Mononuclear cell (primary cell): ENCODE results near the gene CNBD2. TPM values are rescaled to one million over a fixed set of nuclear protein-coding genes. Genes with fewer than 3 reads are reported as not detected.
"Not testable (repeated sequence)": the region's sequence is repeated elsewhere in the genome, so short reads cannot be mapped to it uniquely, and the experiment has no call there.

Experiments
- H3K27me3 ChIP-seq: 2 replicates; pipeline ENCODE4 v1.6.0; 2011; ENCODE audit warnings: low read length, control low read depth; ENCODE audit not compliant: insufficient read depth
- H3K4me1 ChIP-seq: 2 replicates; pipeline ENCODE4 v1.5.1; 2011; ENCODE audit warnings: mild to moderate bottlenecking, low read length, control low read depth; ENCODE audit not compliant: insufficient read depth
- H3K4me3 ChIP-seq: 2 replicates; pipeline ENCODE4 v1.5.1; 2011; ENCODE audit warnings: mild to moderate bottlenecking, low read length, moderate library complexity
- H3K9me3 ChIP-seq: 2 replicates; pipeline ENCODE4 v1.5.1; 2011; ENCODE audit warnings: low read depth, mild to moderate bottlenecking, control low read depth, low read length
- total RNA-seq: library from RNA; depleted of rRNA; stranded (reverse); fragments of >200 nt; gene quantifications from one replicate; pipeline ENCODE4 v1.2.3, GENCODE V29; 2012

CNBD2 gene
- total RNA-seq = 11.3 TPM

DNA sequence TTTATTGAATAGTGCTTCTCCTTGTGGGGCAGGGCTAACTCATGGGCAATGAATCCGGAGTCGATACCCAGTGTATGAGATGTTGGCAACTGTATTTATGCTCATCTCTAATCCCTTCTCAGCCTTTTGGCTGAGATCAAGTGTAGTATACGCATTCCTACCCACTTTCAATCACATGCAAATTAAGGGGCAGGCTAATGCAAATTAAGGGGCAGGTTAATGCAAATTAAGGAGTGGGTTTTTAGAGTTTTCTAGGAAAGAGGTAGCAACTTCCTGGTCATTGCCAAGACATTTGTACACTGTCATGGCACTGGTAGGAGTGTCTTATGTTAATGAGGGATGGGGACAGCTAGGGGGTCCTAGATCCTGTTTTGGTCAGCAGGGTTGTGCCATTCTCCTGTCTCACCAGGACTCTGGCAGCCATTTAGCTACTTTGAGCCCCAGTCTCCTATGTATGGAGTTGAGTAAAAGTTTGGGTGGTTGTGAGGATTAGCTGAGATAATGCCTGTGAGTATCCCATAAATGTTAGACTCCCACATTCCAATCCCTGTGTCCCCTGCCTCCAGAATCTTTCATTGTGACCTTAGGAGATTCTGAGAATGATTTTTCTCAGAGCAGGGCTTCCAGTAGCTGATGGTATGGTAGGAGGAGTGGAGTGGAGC, at the start of gene CNBD2:
CNBD2 (plus strand) TSS at position 612 of the 662 bp plus-strand sequence. CDS start 173 bp downstream, outside the sequence.
- Histone ChIP-seq H3K4me1 (no peaks in the 10 kb centered on the region), H3K9me3 (no peaks in the 10 kb centered on the region), H3K27me3 (no peaks in the 10 kb centered on the region), H3K4me3 (no peak within 1 kb of the TSS)

DNA sequence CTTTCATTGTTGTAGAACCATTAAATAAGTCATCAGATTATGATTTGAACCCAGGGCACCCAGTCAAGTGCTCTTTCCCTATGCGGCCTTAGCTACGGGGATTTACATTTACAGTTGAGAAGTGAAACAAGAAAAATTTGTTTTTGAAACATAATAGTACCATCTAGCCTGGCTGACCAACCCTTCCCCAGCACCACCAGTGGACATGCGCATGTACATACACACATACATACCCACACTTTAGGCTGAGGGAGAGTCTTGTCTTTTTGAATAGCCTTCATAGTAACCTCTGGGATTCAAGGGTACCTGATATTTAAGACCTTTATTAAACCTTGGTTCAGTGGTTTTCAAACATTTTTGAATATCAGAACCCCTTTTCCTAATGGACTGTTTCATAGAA, 47.9 kb upstream of the CNBD2 start:
- Histone ChIP-seq H3K27me3 (no peaks in the 10 kb centered on the region), H3K9me3 (no peaks in the 10 kb centered on the region), H3K4me3 (no peak overlapping the region), H3K4me1 (no peaks in the 10 kb centered on the region)

DNA sequence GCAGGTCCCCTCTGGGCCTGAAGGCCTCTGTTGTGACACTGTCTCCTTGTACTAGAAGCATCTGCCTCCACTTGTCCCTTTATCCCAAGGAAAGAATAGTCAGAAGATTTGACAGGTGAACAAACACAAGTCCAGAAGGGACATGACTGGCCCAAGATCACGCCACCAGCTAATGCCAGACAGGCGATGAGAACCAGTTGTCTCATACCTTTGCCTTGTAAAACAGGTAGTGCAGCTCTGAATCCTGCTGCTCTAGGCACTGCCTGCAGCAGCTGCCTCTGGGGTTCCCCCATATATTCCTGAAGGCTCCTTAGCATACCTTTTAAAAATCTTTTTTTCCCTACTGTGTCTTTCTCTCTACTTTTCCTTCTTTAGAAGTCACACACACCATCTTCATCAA, 39.1 kb upstream of the CNBD2 start:
- Histone ChIP-seq H3K4me3 (no peak overlapping the region), H3K27me3 (no peaks in the 10 kb centered on the region), H3K4me1 (no peaks in the 10 kb centered on the region), H3K9me3 (no peaks in the 10 kb centered on the region)

DNA sequence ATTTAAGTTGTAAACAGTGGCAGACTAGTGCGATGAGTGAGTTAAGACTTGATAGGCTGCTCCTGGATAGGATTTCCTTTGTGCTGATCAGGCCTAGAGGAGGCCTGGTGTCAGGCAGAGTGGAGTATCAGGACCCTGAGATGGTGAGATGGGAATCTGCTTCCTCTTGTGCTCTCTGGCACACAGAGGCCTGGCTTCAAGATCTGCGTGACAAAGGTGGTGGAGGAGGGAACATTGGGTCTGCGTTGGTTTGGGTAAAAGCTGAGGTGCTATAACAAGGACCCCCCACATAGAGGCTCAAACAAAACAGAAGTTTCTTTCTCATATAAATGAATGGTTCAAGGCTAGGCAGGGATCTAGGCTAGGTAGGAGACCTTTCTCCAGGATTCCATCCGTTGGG, 34.3 kb upstream of the CNBD2 start:
- Histone ChIP-seq H3K4me3 (no peak overlapping the region), H3K27me3 (no peaks in the 10 kb centered on the region), H3K9me3 (no peaks in the 10 kb centered on the region), H3K4me1 (no peaks in the 10 kb centered on the region)

DNA sequence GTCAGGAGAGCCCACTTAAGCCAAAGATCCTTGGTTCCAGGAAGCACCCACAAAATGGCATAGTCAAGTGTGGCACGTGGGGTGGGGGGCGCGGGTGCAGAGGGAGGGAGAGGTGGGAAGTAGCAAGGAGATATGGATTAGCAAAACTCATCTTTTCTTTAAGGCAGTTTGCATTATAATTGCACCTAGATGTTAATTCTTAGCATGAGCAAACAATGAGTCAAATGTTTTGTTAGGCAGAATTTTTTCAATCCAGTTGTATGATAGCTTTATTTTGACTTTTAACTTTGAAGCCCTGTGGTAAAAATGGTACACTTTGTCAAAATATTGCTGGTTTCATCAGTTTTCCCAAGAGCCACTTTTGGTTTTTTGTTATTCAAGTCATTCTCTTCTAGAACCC, 29.1 kb upstream of the CNBD2 start:
- Histone ChIP-seq H3K4me1 (no peaks in the 10 kb centered on the region), H3K4me3 (no peak overlapping the region), H3K27me3 (no peaks in the 10 kb centered on the region), H3K9me3 (no peaks in the 10 kb centered on the region)

DNA sequence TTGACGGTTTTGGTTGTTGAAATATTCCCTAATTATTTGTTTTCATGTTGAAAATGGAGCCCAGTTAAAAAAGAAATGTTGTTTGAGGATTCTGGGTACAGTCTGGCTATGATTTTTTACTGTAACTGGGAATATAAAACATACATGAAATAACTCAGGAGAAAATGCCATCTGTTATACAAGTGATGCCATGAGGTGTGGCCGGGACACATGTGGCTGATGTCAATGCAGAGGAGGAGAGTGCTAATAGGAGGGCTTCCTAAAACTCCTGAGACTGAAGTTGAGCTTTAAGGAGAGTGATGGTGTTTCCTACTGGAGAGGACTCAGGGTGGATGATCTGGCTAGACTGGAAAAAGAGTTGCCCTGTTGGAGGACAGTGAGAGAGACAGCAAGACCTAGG, 26.8 kb upstream of the CNBD2 start:
- H3K27me3 ChIP-seq = no peaks in the 10 kb centered on the region
- H3K9me3 ChIP-seq = no peaks in the 10 kb centered on the region
- no peaks in the 10 kb centered on the region for H3K4me1 ChIP-seq
- no peak overlapping the region for H3K4me3 ChIP-seq

DNA sequence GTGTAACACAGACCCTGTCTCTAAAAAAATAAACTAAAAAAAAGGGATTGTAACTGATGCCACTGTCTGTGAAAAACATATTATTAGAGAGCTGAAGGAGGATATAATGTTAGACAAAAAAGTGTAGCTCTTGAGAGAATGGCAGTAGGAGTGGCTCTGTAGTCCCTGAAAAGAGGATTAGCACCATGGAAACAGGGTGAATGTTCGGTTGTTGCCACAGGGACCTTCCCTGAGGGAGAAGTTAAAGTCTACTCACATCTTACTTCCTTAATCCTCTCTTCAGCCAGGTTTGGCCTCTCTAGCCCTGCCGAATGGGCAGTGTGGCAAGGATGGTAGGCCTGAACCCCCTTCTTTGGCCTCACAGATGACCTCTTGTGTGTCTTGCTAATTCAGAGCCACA, 26.1 kb upstream of the CNBD2 start:
- Histone ChIP-seq H3K4me3 (no peak overlapping the region), H3K27me3 (no peaks in the 10 kb centered on the region), H3K9me3 (no peaks in the 10 kb centered on the region), H3K4me1 (no peaks in the 10 kb centered on the region)

DNA sequence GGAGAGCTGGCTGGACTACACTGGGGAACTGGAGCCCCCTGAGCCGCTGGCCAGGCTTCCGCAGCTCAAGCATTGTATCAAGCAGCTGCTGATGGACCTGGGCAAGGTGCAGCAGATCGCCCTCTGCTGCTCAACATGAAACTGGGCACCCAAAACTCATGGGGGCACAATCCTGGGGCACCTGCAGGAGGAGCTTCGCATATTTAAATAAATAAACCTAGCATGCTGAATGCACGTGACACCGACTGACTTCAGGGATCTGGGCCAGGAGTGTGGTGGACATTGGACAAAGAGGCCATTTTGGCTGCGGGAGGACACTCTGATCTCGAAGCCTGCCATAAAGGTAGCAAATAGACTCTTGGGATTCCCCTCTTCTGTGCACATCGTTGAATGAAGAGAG, 20.9 kb upstream of the CNBD2 start:
- H3K27me3 ChIP-seq = no peaks in the 10 kb centered on the region
- H3K4me3 ChIP-seq = no peak overlapping the region
- no peaks in the 10 kb centered on the region for H3K9me3 ChIP-seq
- peaks cover 9% of the 10 kb centered on the region for H3K4me1 ChIP-seq

DNA sequence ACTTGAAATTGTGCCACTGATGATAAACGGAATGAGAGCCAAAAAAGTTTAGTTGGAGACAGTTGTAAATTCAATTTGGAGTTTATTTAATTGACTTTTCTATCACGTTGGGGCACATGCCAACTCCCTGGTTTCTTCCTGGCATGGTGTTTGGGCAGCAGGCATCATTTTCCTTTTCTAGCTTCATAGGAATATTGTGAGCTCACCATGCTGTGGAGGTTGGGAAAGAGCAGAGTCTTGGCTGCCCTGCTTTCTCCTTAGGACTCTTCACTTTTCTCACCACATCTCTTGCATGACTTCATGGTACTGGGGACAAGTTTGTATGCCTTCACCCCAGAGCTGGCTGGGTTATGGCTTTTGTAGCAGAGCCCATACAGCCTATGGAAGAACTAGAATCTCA, 20.5 kb upstream of the CNBD2 start:
- Histone ChIP-seq H3K27me3 (no peaks in the 10 kb centered on the region), H3K9me3 (no peaks in the 10 kb centered on the region), H3K4me3 (no peak overlapping the region), H3K4me1 (peaks cover 13% of the 10 kb centered on the region)

DNA sequence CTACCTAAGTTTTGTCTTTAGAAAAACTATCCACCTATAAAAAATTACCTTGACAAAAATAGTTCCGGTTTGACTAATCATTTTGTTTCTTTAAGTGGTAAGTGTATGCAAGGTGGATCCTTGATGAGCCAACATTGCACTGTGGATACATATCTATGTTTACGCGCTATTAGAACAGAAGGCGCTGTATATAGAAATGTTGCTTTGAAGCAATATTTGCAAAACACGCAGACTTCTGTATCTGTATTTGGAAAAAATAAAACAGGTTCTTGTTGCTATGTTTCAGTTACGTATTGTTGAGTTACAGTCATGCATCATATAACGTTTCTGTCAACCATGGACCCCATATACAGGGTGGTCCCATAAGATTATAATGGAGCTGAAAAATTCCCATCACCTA, 18.3 kb upstream of the CNBD2 start:
- peaks cover 24% of the 10 kb centered on the region for H3K4me1 ChIP-seq
- H3K9me3 ChIP-seq = no peaks in the 10 kb centered on the region
- no peak overlapping the region for H3K4me3 ChIP-seq
- no peaks in the 10 kb centered on the region for H3K27me3 ChIP-seq

DNA sequence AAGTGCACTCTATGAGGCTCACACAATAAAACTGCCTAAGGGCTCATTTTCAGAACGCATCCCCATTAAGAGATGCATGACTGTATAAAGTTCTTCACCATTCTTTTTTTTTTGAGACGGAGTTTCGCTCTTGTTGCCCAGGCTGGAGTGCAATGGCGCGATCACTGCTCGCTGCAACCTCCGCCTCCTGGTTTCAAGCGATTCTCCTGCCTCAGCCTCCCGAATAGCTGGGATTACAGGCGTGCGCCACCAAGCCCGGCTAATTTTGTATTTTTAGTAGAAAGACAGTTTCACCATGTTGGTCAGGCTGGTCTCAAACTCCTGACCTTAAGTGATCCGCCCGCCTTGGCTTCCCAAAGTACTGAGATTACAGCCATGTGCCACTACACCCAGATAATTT, 16.3 kb upstream of the CNBD2 start:
- not testable (repeated sequence) for H3K27me3 ChIP-seq, H3K9me3 ChIP-seq, H3K4me3 ChIP-seq
- peaks cover 33% of the 10 kb centered on the region for H3K4me1 ChIP-seq

DNA sequence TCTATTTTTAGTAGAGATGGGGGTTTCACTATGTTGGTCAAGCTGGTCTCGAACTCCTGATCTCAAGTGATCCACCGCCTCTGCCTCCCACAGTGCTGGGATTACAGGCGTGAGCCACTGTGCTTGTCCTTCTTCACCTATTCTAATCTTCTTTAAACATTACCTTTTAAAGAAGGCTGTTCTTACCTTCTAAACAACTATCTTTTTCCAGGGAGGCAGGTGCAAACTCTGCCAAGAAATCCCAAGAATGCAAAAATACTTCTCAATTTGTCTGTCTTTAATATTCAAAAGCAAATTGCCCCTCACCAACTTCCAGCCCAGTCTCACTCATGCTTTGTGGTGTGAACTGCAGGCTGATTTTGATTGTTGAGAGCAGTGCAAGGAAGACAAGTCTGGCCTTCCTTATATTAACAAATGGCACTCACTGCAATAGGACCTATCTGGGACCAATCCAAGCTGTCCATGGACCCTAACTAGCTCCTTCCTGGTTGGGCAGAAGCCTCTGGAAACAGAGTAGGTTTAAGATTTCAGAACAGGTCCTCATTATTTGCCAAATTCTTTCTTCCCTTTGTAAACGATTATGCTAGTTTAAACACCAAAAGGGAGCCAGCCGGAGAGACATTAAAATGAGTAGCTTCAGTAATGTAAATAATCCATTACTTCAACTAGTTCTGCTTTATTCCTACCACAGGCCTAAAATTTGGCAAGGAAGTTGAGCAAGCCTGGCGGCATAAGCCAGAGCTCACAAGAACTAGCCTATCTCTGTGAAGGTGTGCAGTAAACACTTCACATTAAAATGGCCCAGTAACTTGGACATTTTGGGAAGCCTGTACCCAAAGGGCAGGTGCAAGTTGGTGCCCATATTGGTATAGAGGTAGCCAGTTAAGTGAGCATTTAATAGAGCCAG, 15.7 kb upstream of the CNBD2 start:
- Histone ChIP-seq H3K9me3 (no peaks in the 10 kb centered on the region), H3K27me3 (no peaks in the 10 kb centered on the region), H3K4me3 (peak overlapping the region; percentile 99), H3K4me1 (peaks cover 33% of the 10 kb centered on the region)

DNA sequence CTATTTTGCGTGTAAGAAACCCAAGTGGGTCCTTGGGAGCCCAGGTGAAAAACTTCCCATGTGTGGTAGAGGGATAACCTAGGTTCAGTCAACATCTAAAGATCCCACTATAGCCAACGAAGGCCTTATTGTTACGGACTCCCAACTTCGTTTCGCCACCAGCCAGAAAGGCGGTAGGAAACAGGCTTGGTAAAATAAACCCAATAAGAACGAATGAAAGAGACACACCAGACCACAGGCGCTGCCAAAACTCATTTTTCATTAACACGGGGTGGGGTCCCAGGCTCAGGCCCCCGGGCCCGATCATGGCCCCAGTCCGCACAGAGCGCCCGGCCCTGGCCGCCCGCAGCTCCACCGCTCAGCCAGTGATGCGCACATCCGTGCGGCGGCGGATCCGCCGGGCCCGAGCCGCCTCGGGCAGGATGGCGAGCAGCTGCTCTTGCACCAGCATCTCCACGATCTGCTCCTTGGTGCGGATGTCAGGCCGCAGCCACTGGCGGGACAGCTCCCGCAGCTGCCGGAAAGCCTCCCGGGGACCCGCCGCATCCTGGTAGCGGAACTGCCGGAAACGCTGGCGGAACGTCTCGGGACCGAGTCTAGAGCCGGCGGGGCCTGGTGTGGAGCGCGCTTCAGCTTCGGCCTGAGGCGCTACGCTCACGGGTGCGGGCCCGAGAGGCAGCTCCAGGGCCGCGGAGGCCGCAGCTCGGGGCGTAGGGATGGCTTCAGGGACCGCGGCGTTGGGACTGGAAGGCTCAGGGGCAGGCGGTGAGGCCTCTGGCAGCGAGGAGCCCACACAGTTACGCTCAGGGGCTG, 14.8 kb upstream of the CNBD2 start:
- Histone ChIP-seq H3K27me3 (no peaks in the 10 kb centered on the region), H3K4me1 (peaks cover 33% of the 10 kb centered on the region), H3K9me3 (no peaks in the 10 kb centered on the region), H3K4me3 (peak overlapping the region; percentile 99)

DNA sequence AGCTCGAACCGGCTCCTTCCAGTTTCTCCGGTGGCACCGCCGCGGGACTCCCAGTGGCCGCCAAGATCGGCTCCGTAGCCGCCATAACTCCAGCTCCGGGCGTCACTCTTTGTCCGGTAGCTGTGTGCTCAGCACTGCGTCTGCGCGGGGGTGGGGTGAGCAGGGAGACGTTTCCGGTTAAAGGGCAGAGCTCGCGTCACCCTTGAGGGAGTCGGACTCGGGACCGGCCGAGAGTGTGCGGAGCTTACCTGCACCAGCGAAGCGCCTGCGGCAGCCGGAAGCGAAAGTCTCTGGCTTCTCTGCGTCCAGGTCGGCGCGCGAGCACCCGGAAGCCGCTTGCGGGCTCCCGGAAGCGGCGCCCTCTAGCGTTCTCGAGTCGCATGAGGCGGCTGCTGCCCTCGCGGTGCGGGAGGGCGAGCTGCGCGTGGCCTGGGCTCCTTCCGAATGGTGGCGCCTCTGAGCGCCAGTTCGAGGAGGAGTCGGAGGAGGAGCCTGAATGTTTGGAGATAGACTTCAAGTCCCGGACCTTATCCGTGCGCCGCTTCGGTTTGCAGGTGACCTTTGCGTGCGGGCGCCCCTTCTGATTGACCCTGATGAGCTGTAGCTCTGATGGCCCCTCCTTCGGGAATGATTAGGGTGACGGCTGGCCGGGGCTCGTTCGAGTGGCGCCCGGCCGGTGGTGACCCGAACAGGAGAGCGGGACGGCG, 14.0 kb upstream of the CNBD2 start, which contains the start of gene SCAND1:
SCAND1 (minus strand) TSS at position 303 of the 707 bp plus-strand sequence; CDS start at position 85, 218 bp downstream.
- Histone ChIP-seq H3K4me3 (peak within 1 kb of the TSS; percentile 99), H3K9me3 (no peaks in the 10 kb centered on the region), H3K4me1 (peaks cover 33% of the 10 kb centered on the region)

More for the DNA sequence above, 14.0 kb upstream of the CNBD2 start, which contains the start of gene SCAND1:
- no peaks in the 10 kb centered on the region for H3K27me3 ChIP-seq
